K562 (cell line): ENCODE data around the gene RAP1A. TPM values are rescaled to one million over a fixed set of nuclear protein-coding genes. Genes with fewer than 3 reads are reported as not detected.

Source experiments
- ASH1L ChIP-seq: fragments of 450-650 bp; IDR thresholded peaks from 2 replicates; pipeline ENCODE4 v1.6.1; 2018; ENCODE audit warnings: borderline replicate concordance, mild to moderate bottlenecking, low read depth; ENCODE audit not compliant: partially characterized antibody
- MGA ChIP-seq: fragments of 450-650 bp; IDR thresholded peaks from 2 replicates; pipeline ENCODE4 v1.6.1; 2016; ENCODE audit warnings: mild to moderate bottlenecking, moderate library complexity
- SPI1 ChIP-seq: IDR thresholded peaks from 2 replicates; pipeline ENCODE4 v1.6.1; 2011; ENCODE audit warnings: low read depth, low read length, control low read depth, borderline replicate concordance
- ZBTB5 ChIP-seq: fragments of 450-650 bp; IDR thresholded peaks from 2 replicates; pipeline ENCODE4 v1.6.1; 2017; ENCODE audit warnings: antibody characterized with exemption
- polyA plus RNA-seq, 8 experiments: library from polyadenylated mRNA; depleted of rRNA in 4 of 8; stranded (reverse) in 5 of 8; unstranded in 3 of 8; fragments of >200 nt; fragmentation: Nextera tagmentation in 2 of 8; fragmentation: Illumina TruSeq in 1 of 8; extraction: Ambion mirVana in 2 of 8; extraction: Trizol in 1 of 8; gene quantifications; 2 replicates each; pipeline versions ENCODE4 v1.2.1 to v1.2.3, GENCODE V29; 2011 to 2014; ENCODE audit warnings: inconsistent platforms in 1 of 8, missing spikeins in 1 of 8
- total RNA-seq, 7 experiments: library from RNA; depleted of rRNA in 6 of 7; stranded (reverse); fragments of >200 nt in 6 of 7; fragmentation: Illumina TruSeq in 2 of 7; extraction: Trizol in 2 of 7; gene quantifications; 2 replicates each; pipeline versions ENCODE4 v1.2.1 to v1.2.3, GENCODE V29; 2011 to 2021; ENCODE audit warnings: low replicate concordance in 1 of 7
- TF ChIP-seq, protein P1 (sequence below): fragments of 450-650 bp; IDR thresholded peaks from 2 replicates; pipeline ENCODE4 v1.6.1; 2016; ENCODE audit warnings: low read depth, mild to moderate bottlenecking, moderate library complexity
- TF ChIP-seq, protein P2 (sequence below), 2 experiments: fragments of 200-800 bp in 1 of 2; sonication (Bioruptor generic) in 1 of 2; sonication (generic) in 1 of 2; formaldehyde crosslinking in 1 of 2; IDR thresholded peaks in 1 of 2; conservative IDR thresholded peaks in 1 of 2; 2 replicates each; pipeline versions ENCODE4 v1.5.0 to v1.6.1; 2016 to 2020; ENCODE audit warnings: missing compliant biosample characterization in 1 of 2, missing genetic modification characterization in 1 of 2, missing genetic modification reagents in 1 of 2
- TF ChIP-seq, protein P3 (sequence below): fragments of 450-650 bp; IDR thresholded peaks from 2 replicates; pipeline ENCODE4 v1.6.1; 2016; ENCODE audit warnings: borderline replicate concordance

The RAP1A gene
- total and polyA plus RNA-seq, 9 of the 15 experiments (the other 6 are each of a cell fraction or from before 2014, with no cell fraction given), result 13.4 to 86.2 (median 32.5) TPM

- TF ChIP-seq, protein P1, sequence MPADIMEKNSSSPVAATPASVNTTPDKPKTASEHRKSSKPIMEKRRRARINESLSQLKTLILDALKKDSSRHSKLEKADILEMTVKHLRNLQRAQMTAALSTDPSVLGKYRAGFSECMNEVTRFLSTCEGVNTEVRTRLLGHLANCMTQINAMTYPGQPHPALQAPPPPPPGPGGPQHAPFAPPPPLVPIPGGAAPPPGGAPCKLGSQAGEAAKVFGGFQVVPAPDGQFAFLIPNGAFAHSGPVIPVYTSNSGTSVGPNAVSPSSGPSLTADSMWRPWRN, result no peak; the same call in 1 of the 2 replicates
- peak; percentile 91 for TF ChIP-seq MGA
- TF ChIP-seq, protein P2, sequence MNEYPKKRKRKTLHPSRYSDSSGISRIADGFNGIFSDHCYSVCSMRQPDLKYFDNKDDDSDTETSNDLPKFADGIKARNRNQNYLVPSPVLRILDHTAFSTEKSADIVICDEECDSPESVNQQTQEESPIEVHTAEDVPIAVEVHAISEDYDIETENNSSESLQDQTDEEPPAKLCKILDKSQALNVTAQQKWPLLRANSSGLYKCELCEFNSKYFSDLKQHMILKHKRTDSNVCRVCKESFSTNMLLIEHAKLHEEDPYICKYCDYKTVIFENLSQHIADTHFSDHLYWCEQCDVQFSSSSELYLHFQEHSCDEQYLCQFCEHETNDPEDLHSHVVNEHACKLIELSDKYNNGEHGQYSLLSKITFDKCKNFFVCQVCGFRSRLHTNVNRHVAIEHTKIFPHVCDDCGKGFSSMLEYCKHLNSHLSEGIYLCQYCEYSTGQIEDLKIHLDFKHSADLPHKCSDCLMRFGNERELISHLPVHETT (CRISPR knock-in tag; conservative IDR thresholded peaks at IDR 0.05 in 1 of 2, IDR thresholded peaks at IDR 0.05 in 1 of 2), result peak in 1 of 2 experiments; percentile 96; a peak in 2 of 4 replicates
- TF ChIP-seq, protein P3, sequence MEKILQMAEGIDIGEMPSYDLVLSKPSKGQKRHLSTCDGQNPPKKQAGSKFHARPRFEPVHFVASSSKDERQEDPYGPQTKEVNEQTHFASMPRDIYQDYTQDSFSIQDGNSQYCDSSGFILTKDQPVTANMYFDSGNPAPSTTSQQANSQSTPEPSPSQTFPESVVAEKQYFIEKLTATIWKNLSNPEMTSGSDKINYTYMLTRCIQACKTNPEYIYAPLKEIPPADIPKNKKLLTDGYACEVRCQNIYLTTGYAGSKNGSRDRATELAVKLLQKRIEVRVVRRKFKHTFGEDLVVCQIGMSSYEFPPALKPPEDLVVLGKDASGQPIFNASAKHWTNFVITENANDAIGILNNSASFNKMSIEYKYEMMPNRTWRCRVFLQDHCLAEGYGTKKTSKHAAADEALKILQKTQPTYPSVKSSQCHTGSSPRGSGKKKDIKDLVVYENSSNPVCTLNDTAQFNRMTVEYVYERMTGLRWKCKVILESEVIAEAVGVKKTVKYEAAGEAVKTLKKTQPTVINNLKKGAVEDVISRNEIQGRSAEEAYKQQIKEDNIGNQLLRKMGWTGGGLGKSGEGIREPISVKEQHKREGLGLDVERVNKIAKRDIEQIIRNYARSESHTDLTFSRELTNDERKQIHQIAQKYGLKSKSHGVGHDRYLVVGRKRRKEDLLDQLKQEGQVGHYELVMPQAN, result peak; percentile 91
- TF ChIP-seq SPI1, result 0 out of 2 replicates have a peak, but pooled peaks have one; percentile 18
- no peak for TF ChIP-seq ZBTB5
- TF ChIP-seq ASH1L, result no peak
Measured at GRCh38 chr1:111755331-111756123, 135.9 kb downstream of the RAP1A start, which contains the start of gene DDX20 (continued).
